WTC11 (cell line): ENCODE measurements around the gene FMNL3.

Source experiments
- TF ChIP-seq, protein P1 (sequence below): sonication (generic); formaldehyde crosslinking; IDR thresholded peaks from 2 replicates; pipeline ENCODE4 v1.8.1; 2022; ENCODE audit warnings: mild to moderate bottlenecking, moderate library complexity, missing genetic modification reagents
- TF ChIP-seq, protein P2 (sequence below): fragments of 200-600 bp; IDR thresholded peaks from 2 replicates; pipeline ENCODE4 v1.8.0; 2022; ENCODE audit warnings: antibody characterized with exemption
- TF ChIP-seq, protein P3 (sequence below): sonication (generic); formaldehyde crosslinking; IDR thresholded peaks from 2 replicates; pipeline ENCODE4 v1.8.0; 2022; ENCODE audit warnings: mild to moderate bottlenecking, missing genetic modification reagents

DNA sequence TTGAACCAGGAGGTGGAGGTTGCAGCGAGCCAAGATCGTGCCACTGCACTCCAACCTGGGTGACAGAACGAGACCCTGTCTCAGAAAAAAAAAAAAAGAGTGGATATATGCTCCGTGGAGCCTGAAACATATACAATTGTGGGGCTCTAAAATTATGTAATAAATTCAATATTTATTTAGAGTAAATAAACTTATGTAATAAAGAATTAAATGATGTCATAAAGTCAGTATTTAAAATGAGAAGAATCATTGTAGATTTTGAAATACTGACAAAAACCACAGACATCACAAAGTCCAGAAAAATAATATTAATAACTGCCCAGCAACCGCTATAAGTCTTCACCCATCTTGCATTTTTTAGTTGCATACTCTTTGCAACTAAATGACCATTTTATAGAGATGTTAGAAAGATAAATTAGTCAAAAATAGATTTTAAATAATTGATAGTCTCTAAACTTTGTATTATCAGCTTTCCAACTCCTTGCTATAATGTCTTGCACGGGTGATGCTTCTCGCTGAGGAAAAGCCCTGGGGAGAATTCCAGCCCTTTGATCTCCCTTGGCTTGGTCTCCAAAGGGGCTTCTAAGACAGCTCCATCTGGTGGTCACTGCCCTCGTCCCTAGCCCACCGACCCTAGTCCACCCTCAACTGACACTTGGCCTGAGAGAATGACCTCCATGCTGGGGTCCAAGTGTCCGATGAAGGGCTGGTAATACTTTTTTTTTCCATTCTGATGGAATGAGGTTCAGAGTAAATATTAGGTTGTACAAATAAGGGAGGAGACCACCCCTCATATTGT lies 26.2 kb upstream of the FMNL3 start:
- TF ChIP-seq, protein P1, sequence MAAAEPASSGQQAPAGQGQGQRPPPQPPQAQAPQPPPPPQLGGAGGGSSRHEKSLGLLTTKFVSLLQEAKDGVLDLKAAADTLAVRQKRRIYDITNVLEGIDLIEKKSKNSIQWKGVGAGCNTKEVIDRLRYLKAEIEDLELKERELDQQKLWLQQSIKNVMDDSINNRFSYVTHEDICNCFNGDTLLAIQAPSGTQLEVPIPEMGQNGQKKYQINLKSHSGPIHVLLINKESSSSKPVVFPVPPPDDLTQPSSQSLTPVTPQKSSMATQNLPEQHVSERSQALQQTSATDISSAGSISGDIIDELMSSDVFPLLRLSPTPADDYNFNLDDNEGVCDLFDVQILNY (CRISPR knock-in tag): no peak
- TF ChIP-seq, protein P2, sequence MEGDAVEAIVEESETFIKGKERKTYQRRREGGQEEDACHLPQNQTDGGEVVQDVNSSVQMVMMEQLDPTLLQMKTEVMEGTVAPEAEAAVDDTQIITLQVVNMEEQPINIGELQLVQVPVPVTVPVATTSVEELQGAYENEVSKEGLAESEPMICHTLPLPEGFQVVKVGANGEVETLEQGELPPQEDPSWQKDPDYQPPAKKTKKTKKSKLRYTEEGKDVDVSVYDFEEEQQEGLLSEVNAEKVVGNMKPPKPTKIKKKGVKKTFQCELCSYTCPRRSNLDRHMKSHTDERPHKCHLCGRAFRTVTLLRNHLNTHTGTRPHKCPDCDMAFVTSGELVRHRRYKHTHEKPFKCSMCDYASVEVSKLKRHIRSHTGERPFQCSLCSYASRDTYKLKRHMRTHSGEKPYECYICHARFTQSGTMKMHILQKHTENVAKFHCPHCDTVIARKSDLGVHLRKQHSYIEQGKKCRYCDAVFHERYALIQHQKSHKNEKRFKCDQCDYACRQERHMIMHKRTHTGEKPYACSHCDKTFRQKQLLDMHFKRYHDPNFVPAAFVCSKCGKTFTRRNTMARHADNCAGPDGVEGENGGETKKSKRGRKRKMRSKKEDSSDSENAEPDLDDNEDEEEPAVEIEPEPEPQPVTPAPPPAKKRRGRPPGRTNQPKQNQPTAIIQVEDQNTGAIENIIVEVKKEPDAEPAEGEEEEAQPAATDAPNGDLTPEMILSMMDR: no peak
- TF ChIP-seq, protein P3, sequence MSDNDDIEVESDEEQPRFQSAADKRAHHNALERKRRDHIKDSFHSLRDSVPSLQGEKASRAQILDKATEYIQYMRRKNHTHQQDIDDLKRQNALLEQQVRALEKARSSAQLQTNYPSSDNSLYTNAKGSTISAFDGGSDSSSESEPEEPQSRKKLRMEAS (CRISPR knock-in tag): no peak
